ENCODE measurements around the gene NTN1. TPM values are rescaled to one million over a fixed set of nuclear protein-coding genes. Genes with fewer than 3 reads are reported as not detected.
A peak's percentile ranks its signal among the peaks of the same experiment; 100 is the strongest.
"Not testable (repeated sequence)": the region's sequence is repeated elsewhere in the genome, so short reads cannot be mapped to it uniquely, and the experiment has no call there.

The NTN1 gene
- total and polyA plus RNA-seq, 2 experiments from 2014 or later, result 0.11 to 0.21 TPM

DNA sequence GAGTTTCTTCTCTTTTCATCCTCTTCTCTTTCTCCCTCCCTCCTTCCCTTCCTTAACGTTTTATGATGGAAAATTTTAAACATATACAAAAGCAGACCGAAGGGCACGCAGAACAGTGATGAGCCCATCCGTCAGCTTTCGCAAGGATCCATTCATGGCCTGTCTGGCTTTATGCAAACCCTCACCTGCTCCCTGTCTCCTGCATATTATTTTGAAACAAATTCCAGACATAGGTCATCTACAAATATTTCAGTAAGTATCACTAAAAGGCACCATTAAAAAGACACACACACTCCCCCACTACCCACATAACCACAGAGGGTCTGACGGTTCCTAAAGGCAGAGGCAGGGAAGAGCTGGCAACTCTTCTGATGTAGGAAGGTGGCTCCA, 235.0 kb downstream of the NTN1 start:
- Histone ChIP-seq H3K9me2 (ENCODE audit: insufficient read depth) (no peaks in the 10 kb centered on the region), H3K4me3 (no peak overlapping the region), H3K36me3 (ENCODE audit: low read depth) (no peaks in the 10 kb centered on the region), H3K9me3 (ENCODE audit: low read depth) (no peaks in the 10 kb centered on the region), H2AFZ (no peak overlapping the region), H3K27ac (no peak overlapping the region), H3K79me2 (ENCODE audit: insufficient read depth) (no peaks in the 10 kb centered on the region), H3K27me3 (replicated peaks; ENCODE audit: insufficient read depth) (no peaks in the 10 kb centered on the region), H3F3A (ENCODE audit: insufficient read depth) (peaks cover 4% of the 10 kb centered on the region; the same call in 1 of the 2 replicates), H3K4me1 (ENCODE audit: insufficient read depth) (0 out of 2 replicates have a peak, but pooled peaks cover 11% of the 10 kb centered on the region), H4K20me1 (ENCODE audit: insufficient read depth) (no peaks in the 10 kb centered on the region), H3K9ac (no peak overlapping the region), H3K4me2 (ENCODE audit: unreplicated experiment) (no peak overlapping the region)
- TF ChIP-seq EZH2phosphoT487 (IDR thresholded peaks at IDR 0.05; ENCODE audit: insufficient read depth, low read depth), result no peak
- no peak for TF ChIP-seq EZH2 (IDR thresholded peaks at IDR 0.05; ENCODE audit: insufficient read depth, poor library complexity, severe bottlenecking)
- 86 to 91% methylated on average over 6 of the region's 6 CpGs for WGBS, 2 experiments (ENCODE audit: low coverage in 1 of 2, low lambda C conversion rate in 2 of 2, missing lambda C conversion rate in 2 of 2)
- no peak for DNase-seq
- in situ Hi-C loops (cut with MboI), result no loop called here

DNA sequence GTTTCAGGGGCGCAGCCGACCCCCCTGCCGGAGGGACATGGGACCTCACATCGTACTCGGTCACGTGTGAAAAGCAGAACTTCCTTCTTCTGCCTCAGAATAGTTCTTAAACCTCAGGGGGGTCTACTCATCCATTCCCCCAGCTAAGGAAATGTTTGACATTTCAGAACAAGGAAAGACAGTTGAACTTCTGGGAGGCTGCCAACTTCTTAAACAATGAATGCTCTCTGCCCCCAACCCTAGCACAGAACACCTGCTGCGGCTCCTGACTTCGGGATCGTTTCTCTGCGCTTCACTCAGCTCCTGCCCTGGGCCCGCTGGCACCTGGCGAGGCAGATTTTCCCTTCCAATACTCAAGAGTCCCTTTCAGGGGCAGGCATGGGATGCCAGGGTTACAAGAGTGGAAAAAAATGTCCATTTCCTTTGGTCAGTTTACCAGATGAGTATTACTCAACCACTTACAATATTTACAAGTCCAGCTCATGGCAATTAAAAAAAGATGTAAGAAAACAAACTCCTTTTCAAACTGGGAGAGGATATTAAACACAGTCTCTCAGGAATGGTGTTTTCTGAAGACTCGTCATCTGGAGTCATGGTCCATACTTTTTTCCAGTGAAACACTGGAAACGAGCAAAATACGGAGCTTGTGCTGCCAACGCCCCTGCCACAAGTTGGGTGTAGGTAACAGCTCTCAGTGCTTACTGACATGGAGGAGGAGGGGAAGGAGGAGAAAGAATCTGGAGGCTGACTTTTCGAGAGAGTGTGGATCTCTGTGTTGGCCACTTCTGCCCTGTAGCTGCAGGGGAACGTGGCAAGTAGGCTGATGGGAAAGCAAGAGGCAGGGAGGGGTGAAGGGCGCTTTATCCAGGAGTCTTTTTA, 235.7 kb downstream of the NTN1 start:
- peak; percentile 47 for DNase-seq
- Histone ChIP-seq H3K9me3 (ENCODE audit: low read depth) (no peaks in the 10 kb centered on the region), H3K27me3 (replicated peaks; ENCODE audit: insufficient read depth) (no peaks in the 10 kb centered on the region), H3K4me2 (ENCODE audit: unreplicated experiment) (peak overlapping the region; percentile 34), H2AFZ (peak overlapping the region; percentile 43), H3K9ac (no peak overlapping the region), H3K4me3 (no peak overlapping the region), H3F3A (ENCODE audit: insufficient read depth) (peaks cover 4% of the 10 kb centered on the region; the same call in 1 of the 2 replicates), H4K20me1 (ENCODE audit: insufficient read depth) (no peaks in the 10 kb centered on the region), H3K79me2 (ENCODE audit: insufficient read depth) (no peaks in the 10 kb centered on the region), H3K4me1 (ENCODE audit: insufficient read depth) (0 out of 2 replicates have a peak, but pooled peaks cover 11% of the 10 kb centered on the region), H3K27ac (peak overlapping the region; percentile 43), H3K36me3 (ENCODE audit: low read depth) (no peaks in the 10 kb centered on the region), H3K9me2 (ENCODE audit: insufficient read depth) (no peaks in the 10 kb centered on the region)
- in situ Hi-C loops (cut with MboI), result no loop called here
- WGBS, 2 experiments (ENCODE audit: low coverage in 1 of 2, low lambda C conversion rate in 2 of 2, missing lambda C conversion rate in 2 of 2), result 69 to 73% methylated on average over 19 of the region's 19 CpGs
- TF ChIP-seq EZH2phosphoT487 (IDR thresholded peaks at IDR 0.05; ENCODE audit: insufficient read depth, low read depth), result no peak
- no peak for TF ChIP-seq EZH2 (IDR thresholded peaks at IDR 0.05; ENCODE audit: insufficient read depth, poor library complexity, severe bottlenecking)

DNA sequence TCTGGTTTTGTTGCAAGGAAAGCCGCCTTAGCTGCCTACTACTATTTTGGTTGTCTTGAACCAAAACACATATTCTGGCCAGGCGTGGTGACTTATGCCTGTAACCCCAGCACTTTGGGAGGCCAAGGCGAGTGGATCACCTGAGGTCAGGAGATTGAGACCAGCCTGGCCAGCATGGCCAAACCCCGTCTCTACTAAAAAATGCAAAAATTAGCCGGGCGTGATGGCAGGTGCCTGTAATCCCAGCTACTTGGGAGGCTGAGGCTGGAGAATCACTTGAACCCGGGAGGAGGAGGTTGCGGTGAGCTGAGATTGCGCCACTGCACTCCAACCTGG, 236.3 kb downstream of the NTN1 start:
- H3K9me3 ChIP-seq (ENCODE audit: low read depth); H3K9ac ChIP-seq; H3F3A ChIP-seq (ENCODE audit: insufficient read depth); H4K20me1 ChIP-seq (ENCODE audit: insufficient read depth); H3K79me2 ChIP-seq (ENCODE audit: insufficient read depth); DNase-seq; H3K4me2 ChIP-seq (ENCODE audit: unreplicated experiment); H2AFZ ChIP-seq; H3K27me3 ChIP-seq (replicated peaks; ENCODE audit: insufficient read depth); in situ Hi-C loops (cut with MboI); H3K9me2 ChIP-seq (ENCODE audit: insufficient read depth); H3K36me3 ChIP-seq (ENCODE audit: low read depth); H3K4me3 ChIP-seq: not testable (repeated sequence)
- WGBS, 2 experiments (ENCODE audit: low coverage in 1 of 2, low lambda C conversion rate in 2 of 2, missing lambda C conversion rate in 2 of 2), result 81 to 86% methylated on average over 9 of the region's 9 CpGs
- Histone ChIP-seq H3K27ac (peak overlapping the region; percentile 43), H3K4me1 (ENCODE audit: insufficient read depth) (0 out of 2 replicates have a peak, but pooled peaks cover 11% of the 10 kb centered on the region)

DNA sequence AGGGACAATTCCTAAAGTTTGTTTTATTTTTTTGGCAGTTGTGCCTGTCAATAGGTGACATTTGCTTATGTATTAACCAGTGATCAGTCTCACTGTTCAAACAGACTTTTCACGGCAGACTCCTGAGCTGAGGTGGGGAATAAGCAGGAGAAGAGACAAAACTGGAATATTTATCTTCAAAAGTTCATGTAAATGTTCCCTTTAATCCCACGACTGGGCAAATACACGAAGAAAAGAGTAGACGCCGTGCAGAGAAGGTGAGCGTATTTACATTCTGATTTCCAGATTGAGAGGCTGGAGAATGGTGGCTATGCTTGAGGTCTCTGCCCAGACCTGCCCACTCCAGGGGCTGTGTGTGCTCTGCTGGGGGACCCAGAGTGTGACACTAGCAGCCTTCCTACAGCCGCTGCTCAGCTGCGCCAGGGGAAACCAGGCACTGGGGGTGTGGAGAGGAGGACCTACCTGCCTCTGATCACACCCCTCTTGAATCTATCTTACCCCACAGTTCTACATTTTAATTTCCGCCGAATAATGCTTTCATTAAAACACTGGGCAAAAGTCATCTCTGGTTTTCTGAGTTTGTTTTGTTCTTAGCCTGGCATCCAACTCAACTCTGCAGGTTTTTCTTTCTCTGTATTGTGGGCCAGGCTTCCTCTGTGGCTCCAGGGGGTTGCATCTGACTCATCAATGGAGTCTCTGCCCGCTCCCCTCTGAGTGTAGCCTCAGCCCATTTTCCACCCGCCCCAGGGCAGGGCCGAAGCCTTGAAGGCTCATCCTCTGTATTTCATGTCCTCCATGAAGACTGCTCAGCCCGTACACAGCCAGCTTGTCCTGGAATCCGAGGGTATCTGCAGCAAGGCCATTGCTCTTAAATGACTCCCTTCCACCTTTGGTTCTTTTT, 237.1 kb downstream of the NTN1 start:
- Histone ChIP-seq H3K27me3 (replicated peaks; ENCODE audit: insufficient read depth) (no peaks in the 10 kb centered on the region), H3K9me2 (ENCODE audit: insufficient read depth) (no peaks in the 10 kb centered on the region), H3F3A (ENCODE audit: insufficient read depth) (peaks cover 4% of the 10 kb centered on the region; the same call in 1 of the 2 replicates), H3K36me3 (ENCODE audit: low read depth) (no peaks in the 10 kb centered on the region), H4K20me1 (ENCODE audit: insufficient read depth) (no peaks in the 10 kb centered on the region), H3K4me1 (ENCODE audit: insufficient read depth) (0 out of 2 replicates have a peak, but pooled peaks cover 11% of the 10 kb centered on the region), H3K4me3 (no peak overlapping the region), H2AFZ (no peak overlapping the region), H3K4me2 (ENCODE audit: unreplicated experiment) (no peak overlapping the region), H3K9ac (no peak overlapping the region), H3K9me3 (ENCODE audit: low read depth) (no peaks in the 10 kb centered on the region), H3K27ac (no peak overlapping the region), H3K79me2 (ENCODE audit: insufficient read depth) (no peaks in the 10 kb centered on the region)
- no peak for DNase-seq
- WGBS, 2 experiments (ENCODE audit: low coverage in 1 of 2, low lambda C conversion rate in 2 of 2, missing lambda C conversion rate in 2 of 2), result 91 to 95% methylated on average over 15 of the region's 15 CpGs
- TF ChIP-seq EZH2 (IDR thresholded peaks at IDR 0.05; ENCODE audit: insufficient read depth, poor library complexity, severe bottlenecking) (no peak), EZH2phosphoT487 (IDR thresholded peaks at IDR 0.05; ENCODE audit: insufficient read depth, low read depth) (no peak)
- in situ Hi-C loops (cut with MboI), result no loop called here
